ENCODE results near the gene TBX6. TPM values are rescaled to one million over a fixed set of nuclear protein-coding genes. Genes with fewer than 3 reads are reported as not detected.

TBX6 gene
- total RNA-seq, 2 experiments from 2014 or later = 2.0 to 2.9 TPM

GRCh38 chr16:30108059-30108850 is 16.5 kb upstream of the TBX6 start:
- ATAC-seq (no peak), DNase-seq (no peak)
- Mint-ChIP-seq H3K27me3 (no peaks in the 10 kb centered on the region), H3K4me3 (no peak overlapping the region), H3K27ac (no peak overlapping the region), H3K9me3 (ENCODE audit: low read depth) (no peaks in the 10 kb centered on the region), H3K4me1 (peaks cover 5% of the 10 kb centered on the region), H3K36me3 (peaks cover 14% of the 10 kb centered on the region)
- CTCF ChIA-PET = interaction anchor here (0.6 kb wide), 1 partner anchor 14 kb away, joined by 3 read pairs; no protein-coding TSS in a partner anchor

GRCh38 chr16:30104492-30104891 is 12.8 kb upstream of the TBX6 start:
- no peak overlapping the region for H3K27ac Mint-ChIP-seq
- CTCF ChIA-PET = interaction anchor here (3.3 to 5.9 kb wide), 2 partner anchors 8 to 12 kb away, joined by 18 to 38 read pairs; partner anchors contain the start of genes GDPD3 and TBX6
- no peak for ATAC-seq
- H3K4me1 Mint-ChIP-seq = no peaks in the 10 kb centered on the region
- no peaks in the 10 kb centered on the region for H3K27me3 Mint-ChIP-seq
- H3K9me3 Mint-ChIP-seq (ENCODE audit: low read depth) = no peaks in the 10 kb centered on the region
- DNase-seq = no peak
- no peak overlapping the region for H3K4me3 Mint-ChIP-seq
- H3K36me3 Mint-ChIP-seq = peaks cover 14% of the 10 kb centered on the region

- H3K4me1 Mint-ChIP-seq = no peaks in the 10 kb centered on the region
- H3K4me3 Mint-ChIP-seq = no peak overlapping the region
- CTCF ChIA-PET = interaction anchor here (3.3 to 5.9 kb wide), 2 partner anchors 8 to 12 kb away, joined by 18 to 38 read pairs; partner anchors contain the start of genes GDPD3 and TBX6
- no peak overlapping the region for H3K27ac Mint-ChIP-seq
- no peaks in the 10 kb centered on the region for H3K9me3 Mint-ChIP-seq (ENCODE audit: low read depth)
- H3K27me3 Mint-ChIP-seq = no peaks in the 10 kb centered on the region
- H3K36me3 Mint-ChIP-seq = peaks cover 15% of the 10 kb centered on the region
- DNase-seq (no peak), ATAC-seq (no peak)
Measured at GRCh38 chr16:30104090-30104489, 12.4 kb upstream of the TBX6 start.

- Mint-ChIP-seq H3K27me3 (no peaks in the 10 kb centered on the region), H3K36me3 (peaks cover 36% of the 10 kb centered on the region), H3K9me3 (ENCODE audit: low read depth) (peaks cover 15% of the 10 kb centered on the region), H3K4me1 (peaks cover 40% of the 10 kb centered on the region), H3K27ac (peak overlapping the region; percentile 86), H3K4me3 (peak overlapping the region; percentile 56)
- DNase-seq (no peak), ATAC-seq (no peak)
- CTCF ChIA-PET = interaction anchor here (2.3 kb wide), 1 partner anchor 46 kb away, joined by 8 read pairs; no protein-coding TSS in a partner anchor
Measured at GRCh38 chr16:30096862-30097563, 5.3 kb upstream of the TBX6 start.

GRCh38 chr16:30096105-30096861 is 4.6 kb upstream of the TBX6 start, which contains the start of gene YPEL3:
Gene YPEL3 (minus strand): TSS chr16:30096213. CDS start chr16:30095482, 731 bp downstream.
- Mint-ChIP-seq H3K27me3 (no peaks in the 10 kb centered on the region), H3K27ac (peak within 1 kb of the TSS; percentile 86), H3K4me1 (peaks cover 45% of the 10 kb centered on the region), H3K4me3 (peak within 1 kb of the TSS; percentile 76), H3K36me3 (peaks cover 36% of the 10 kb centered on the region), H3K9me3 (ENCODE audit: low read depth) (peaks cover 15% of the 10 kb centered on the region)
- ATAC-seq (peak; percentile 63), DNase-seq (peak; percentile 93)
- CTCF ChIA-PET = interaction anchor here (2.3 kb wide), 1 partner anchor 47 kb away, joined by 8 read pairs; no protein-coding TSS in a partner anchor

- H3K9me3 Mint-ChIP-seq (ENCODE audit: low read depth) = peaks cover 15% of the 10 kb centered on the region
- CTCF ChIA-PET = interaction anchor here (1.1 to 6.2 kb wide), 6 partner anchors 9 to 312 kb away, joined by 4 to 107 read pairs (median 18); partner anchors contain the start of genes ALDOA and ZNF771
- ATAC-seq (no peak), DNase-seq (no peak)
- H3K27me3 Mint-ChIP-seq = no peaks in the 10 kb centered on the region
- peaks cover 36% of the 10 kb centered on the region for H3K36me3 Mint-ChIP-seq
- H3K4me3 Mint-ChIP-seq = peak overlapping the region; percentile 76
- H3K27ac Mint-ChIP-seq = peak overlapping the region; percentile 85
- peaks cover 47% of the 10 kb centered on the region for H3K4me1 Mint-ChIP-seq
Measured at GRCh38 chr16:30095166-30096078, 3.7 kb upstream of the TBX6 start.

GRCh38 chr16:30094541-30095165 is 2.9 kb upstream of the TBX6 start:
- Mint-ChIP-seq H3K4me3 (peak overlapping the region; percentile 76), H3K36me3 (peaks cover 36% of the 10 kb centered on the region), H3K27me3 (no peaks in the 10 kb centered on the region), H3K27ac (peak overlapping the region; percentile 85), H3K4me1 (peaks cover 54% of the 10 kb centered on the region), H3K9me3 (ENCODE audit: low read depth) (peaks cover 15% of the 10 kb centered on the region)
- CTCF ChIA-PET = interaction anchor here (1.1 to 6.2 kb wide), 7 partner anchors 10 to 395 kb away, joined by 4 to 107 read pairs (median 29); partner anchors contain the start of genes ALDOA, GDPD3 and ZNF771
- ATAC-seq (no peak), DNase-seq (no peak)

- Mint-ChIP-seq H3K27ac (peak overlapping the region; percentile 96), H3K36me3 (peaks cover 22% of the 10 kb centered on the region), H3K4me3 (peak overlapping the region; percentile 84), H3K27me3 (no peaks in the 10 kb centered on the region), H3K9me3 (ENCODE audit: low read depth) (peaks cover 5% of the 10 kb centered on the region), H3K4me1 (peaks cover 57% of the 10 kb centered on the region)
- DNase-seq = peak; percentile 87
- ATAC-seq = peak; percentile 46
- CTCF ChIA-PET = interaction anchor here (0.7 to 6.2 kb wide), 35 partner anchors 12 to 506 kb away, joined by 3 to 107 read pairs (median 5); partner anchors contain the start of genes ALDOA, CORO1A, DCTPP1 and GDPD3
Measured at GRCh38 chr16:30092373-30093010, 768 bp upstream of the TBX6 start.

GRCh38 chr16:30090610-30091331 is 953 bp downstream of the TBX6 start:
- Mint-ChIP-seq H3K27ac (peak overlapping the region; percentile 66), H3K27me3 (no peaks in the 10 kb centered on the region), H3K36me3 (peaks cover 15% of the 10 kb centered on the region), H3K9me3 (ENCODE audit: low read depth) (no peaks in the 10 kb centered on the region), H3K4me1 (peaks cover 48% of the 10 kb centered on the region), H3K4me3 (peak overlapping the region; percentile 33)
- DNase-seq (no peak), ATAC-seq (no peak)
- CTCF ChIA-PET = interaction anchor here (0.8 to 6.2 kb wide), 19 partner anchors 11 to 495 kb away, joined by 3 to 107 read pairs (median 13); partner anchors contain the start of genes ALDOA, CORO1A, GDPD3 and MAPK3

- ATAC-seq (no peak), DNase-seq (no peak)
- Mint-ChIP-seq H3K4me3 (no peak overlapping the region), H3K27ac (no peak overlapping the region), H3K9me3 (ENCODE audit: low read depth) (no peaks in the 10 kb centered on the region), H3K4me1 (peaks cover 33% of the 10 kb centered on the region), H3K36me3 (peaks cover 12% of the 10 kb centered on the region), H3K27me3 (no peaks in the 10 kb centered on the region)
- CTCF ChIA-PET = interaction anchor here (0.8 to 6.2 kb wide), 7 partner anchors 10 to 320 kb away, joined by 3 to 107 read pairs (median 38); partner anchors contain the start of genes ALDOA, GDPD3 and PPP4C
Measured at GRCh38 chr16:30088832-30089624, 2.7 kb downstream of the TBX6 start.
